Mucosa of gallbladder (tissue), 1 donor: ENCODE data around the gene ZNF20. TPM values are rescaled to one million over a fixed set of nuclear protein-coding genes. Genes with fewer than 3 reads are reported as not detected.
"Not testable (repeated sequence)": the region's sequence is repeated elsewhere in the genome, so short reads cannot be mapped to it uniquely, and the experiment has no call there.

Source experiments
- DNase-seq: peaks from one replicate; pipeline ENCODE4 v3.0.0-alpha.2; 2020; ENCODE audit warnings: low spot score
- total RNA-seq: library from RNA; stranded (reverse); gene quantifications from one replicate; pipeline ENCODE4 v1.2.1, GENCODE V29; 2021
- donor health status: DM: no; HTN: no; CAD: no.

ZNF20 gene
- total RNA-seq, 1 donor from 2014 or later: 3.4 TPM

DNA sequence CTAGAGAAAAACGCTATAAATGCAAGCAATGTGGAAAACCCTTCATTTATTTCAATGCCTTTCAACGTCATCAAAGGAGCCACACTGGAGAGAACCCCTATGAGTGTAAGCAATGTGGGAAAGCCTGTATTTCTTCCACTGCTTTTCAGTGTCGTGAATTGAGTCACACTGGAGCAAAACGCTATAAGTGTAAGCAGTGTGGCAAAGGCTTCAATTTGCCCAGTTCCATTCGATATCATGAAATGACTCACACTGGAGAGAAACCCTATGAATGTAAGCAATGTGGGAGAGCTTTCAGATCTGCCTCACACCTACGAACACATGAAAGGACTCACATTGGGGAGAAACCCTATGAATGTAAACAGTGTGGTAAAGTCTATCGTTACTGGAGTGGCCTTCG, 27.4 kb downstream of the ZNF20 start:
- DNase-seq: no peak

DNA sequence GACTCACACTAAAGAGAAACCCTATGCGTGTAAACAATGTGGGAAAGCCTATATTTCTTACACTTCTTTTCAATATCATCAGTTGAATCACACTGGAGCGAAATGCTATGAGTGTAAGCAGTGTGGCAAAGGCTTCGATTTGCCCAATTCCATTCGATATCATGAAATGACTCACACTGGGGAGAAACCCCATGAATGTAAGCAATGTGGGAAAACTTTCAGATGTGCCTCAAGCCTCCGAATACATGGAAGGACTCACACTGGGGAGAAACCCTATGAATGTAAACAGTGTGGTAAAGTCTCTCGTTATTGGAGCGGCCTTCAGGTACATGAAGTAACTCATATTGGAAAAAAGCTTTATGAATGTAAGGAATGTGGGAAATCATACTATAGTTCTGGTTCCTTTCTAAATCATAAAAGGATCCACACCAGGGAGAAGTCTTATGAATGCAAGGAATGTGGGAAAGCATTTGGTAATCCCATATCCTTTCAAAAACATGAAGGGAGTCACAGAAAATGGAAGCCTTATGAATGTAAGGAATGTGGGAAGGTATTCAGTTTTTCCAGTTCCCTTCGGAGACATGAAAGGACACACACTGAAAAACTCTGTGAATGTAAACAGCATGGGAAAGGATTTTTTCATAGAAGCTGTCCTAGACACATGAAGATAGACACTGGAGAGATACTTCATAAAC, 28.1 kb downstream of the ZNF20 start:
- DNase-seq: no peak

DNA sequence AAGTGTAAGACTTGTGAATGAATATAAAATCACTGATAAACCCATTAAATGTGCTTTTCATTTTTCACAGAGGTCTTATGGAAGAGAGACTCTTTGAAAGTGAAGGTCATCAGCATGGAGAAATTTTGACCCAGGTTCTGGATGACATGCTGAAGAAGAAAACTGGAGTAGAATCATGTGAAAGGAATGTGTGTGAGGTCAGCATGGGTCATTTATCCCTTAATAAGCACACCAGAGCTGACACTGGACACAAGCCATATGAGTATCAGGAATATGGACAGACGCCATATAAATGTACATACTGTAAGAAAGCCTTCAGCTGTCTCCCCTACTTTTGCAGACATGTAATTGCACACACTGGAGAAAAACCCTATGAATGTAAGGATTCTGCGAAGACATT, 29.0 kb downstream of the ZNF20 start:
- DNase-seq: no peak

DNA sequence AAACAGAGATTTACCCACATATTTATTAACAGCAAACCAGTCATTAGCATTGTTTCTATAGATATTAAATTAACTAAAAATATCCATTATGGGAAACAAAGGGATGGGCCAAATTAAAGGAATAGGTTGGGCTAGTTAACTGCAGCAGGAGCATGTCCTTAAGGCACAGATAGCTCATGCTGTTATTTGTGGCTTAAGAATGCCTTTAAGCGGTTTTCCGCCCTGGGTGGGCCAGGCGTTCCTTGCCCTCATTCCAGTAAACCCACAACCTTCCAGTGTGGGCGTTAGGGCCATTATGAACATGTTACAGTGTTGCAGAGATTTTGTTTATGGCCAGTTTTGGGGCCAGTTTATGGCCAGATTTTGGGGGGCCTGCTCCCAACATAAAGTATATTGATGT, 36.2 kb downstream of the ZNF20 start:
- not testable (repeated sequence) for DNase-seq

DNA sequence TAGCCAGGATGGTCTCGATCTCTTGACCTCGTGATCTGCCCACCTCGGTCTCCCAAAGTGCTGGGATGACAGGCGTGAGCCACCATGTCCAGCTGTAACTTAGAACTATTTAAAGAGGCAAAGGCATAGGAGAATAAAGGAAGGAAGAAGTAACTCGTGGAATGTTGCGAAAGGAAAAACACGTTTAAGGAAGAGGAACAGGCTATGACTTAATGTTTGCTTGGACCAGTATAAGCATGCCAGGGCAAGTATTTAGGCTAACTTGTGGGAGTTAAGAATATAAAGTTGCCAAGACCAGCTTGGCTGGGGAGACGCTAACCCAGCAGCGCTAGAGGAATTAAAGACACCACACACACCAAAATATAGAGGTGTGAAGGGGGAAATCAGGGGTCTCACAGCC, 42.1 kb downstream of the ZNF20 start:
- no peak for DNase-seq

DNA sequence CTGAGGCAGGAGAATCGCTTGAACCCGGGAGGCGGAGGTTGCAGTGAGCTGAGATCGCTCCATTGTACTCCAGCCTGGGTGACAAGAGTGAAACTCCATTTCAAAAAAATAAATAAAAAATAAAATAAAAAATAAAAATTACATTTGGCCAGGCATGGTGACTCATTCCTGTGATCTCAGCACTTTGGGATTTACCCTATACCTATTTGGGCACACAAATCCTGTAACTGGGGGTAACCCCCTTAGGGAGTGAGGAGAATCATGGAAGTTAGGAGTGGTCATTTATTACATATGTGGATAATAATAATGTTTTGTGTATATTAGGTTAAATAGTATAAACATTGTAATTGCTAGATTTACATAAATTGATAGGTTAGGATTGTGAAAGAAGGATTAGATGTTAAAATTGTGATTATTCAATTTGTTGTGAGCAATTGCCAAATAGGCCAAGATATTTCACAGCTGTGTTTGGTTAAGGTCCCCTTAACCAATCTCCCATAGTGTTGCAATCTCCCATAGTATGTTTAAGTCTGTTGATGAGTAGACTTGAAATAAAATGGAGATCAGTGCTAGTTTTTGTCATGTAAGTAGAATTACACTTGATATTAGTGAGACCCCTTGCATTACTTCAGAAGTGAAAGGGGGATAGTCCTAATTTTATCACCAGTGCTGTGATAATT, 44.9 kb downstream of the ZNF20 start:
- no peak for DNase-seq

DNA sequence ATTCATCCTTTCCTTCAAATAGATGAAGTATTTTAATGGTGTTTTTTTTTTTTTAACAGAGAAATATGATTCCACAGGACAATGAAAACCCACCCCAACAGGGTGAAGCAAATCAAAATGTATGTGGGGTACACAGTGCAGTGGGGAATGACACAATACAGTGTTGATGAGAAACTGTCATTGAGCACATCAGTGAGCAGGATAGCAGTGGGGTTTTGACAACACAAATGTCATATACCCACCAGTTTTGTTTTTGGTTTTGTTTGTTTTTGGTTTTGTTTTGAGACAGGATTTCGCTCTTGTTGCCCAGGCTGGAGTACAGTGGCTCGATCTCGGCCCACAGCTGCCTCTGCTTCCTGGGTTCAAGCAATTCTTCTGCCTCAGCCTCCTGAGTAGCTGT, 46.4 kb downstream of the ZNF20 start:
- no peak for DNase-seq

DNA sequence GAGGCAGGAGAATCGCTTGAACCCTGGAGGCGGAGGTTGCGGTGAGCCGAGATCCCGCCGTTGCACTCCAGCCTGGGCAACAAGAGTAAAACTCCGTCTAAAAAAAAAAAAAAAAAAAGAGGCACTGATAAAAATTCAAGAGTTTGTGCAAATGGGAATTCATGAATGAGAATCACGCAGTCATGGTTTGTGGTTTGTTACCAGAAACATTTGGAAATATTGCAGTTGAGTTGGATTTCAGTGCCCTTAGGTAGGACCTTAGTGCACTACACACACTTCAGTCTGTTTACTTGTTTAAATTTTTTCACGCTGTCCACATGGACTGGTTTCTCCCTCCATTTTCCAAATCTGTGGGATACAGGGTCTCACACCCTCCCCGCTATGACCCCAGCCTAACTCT, 47.2 kb downstream of the ZNF20 start:
- DNase-seq: no peak

DNA sequence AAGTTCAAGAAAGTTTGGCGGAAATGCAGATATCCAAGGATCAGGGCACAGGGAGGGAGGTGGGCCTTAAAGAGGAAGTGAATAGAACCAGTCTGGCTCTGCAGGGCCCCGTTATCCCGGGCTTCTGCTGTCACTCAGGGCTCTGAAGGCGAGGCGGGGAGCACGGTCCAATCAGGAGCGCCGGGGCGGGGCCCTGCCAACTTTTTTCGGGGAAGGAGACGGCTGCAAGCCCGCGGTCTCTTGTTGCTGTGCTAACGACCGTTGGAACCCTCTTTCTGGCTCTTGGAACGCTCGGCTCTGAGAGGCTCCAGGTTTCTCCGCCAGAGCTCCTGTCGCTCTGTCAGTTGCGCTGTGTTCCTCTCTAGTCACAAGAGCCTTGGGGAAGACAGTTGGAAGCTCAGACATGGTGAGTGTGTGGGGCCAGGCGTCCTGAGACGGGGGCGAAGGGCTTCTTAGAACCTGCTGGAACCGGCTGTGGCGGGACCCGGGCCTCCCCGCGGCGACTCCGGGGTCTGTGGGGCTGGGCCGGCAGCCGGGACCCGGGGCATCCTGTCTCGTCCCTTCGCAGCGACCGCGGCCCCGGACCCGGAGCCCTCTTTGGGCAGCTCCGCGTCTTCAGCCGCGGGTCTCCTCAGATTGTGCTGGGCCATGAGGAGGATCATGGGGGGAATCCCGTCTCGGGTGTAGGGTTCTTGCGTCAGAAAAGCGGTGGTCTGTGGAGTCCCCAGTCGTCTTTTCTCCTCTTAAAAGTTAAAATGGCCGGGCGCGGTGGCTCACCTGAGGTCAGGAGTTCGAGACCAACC, 47.9 kb downstream of the ZNF20 start:
- DNase-seq: peak; percentile 86

DNA sequence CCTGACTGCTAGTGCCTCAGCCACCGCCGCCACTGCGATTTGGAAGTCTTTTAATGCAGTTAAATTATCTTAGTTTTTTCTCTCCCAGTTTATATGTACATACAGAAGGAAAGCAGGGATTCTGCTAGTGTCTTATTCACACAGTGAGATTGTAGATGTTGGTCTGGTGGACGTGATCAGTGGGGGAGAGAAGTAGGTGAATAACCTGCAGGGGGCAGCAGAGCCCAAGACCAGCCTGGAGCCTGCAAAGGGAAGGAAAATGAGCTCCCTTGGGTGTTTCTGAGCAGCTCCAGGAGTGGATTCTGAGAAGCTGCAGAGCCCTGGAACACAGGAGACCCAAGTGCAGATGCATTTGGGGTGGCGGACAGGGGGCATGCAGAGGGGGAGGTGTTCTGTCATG, 49.3 kb downstream of the ZNF20 start:
- peak; percentile 58 for DNase-seq

DNA sequence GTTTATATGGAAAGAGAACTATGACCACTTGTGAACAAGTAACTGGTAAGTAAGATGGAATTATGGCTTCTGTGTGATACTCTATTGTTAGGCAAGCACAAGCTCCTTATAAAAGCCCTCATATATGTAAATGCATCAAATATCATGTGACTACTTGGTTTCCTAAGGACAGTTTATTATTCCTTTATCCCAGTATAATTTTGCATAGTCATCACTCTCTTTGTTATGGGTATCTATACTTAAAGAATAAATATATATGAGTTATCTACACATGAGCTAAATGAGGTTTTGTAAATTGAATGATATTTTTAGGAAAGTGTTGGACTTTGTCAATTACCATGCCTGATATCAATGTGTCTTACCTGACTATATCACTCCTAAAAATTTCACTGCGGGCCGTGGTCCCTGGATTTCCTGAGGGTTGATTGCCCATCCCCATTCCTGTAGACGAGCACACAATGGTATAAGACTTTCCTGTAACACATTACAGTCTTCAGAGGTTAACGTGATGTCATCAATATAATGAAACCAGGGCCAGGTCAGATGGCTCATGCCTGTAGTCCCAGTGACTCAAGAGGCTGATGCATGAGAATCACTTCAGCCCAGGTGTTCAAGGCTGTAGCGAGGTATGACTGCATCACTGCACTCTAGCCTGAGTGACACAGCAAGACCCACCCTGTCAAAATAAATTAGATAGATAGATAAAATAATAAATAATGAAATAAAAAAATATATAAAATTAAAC, 54.9 kb downstream of the ZNF20 start:
- no peak for DNase-seq

DNA sequence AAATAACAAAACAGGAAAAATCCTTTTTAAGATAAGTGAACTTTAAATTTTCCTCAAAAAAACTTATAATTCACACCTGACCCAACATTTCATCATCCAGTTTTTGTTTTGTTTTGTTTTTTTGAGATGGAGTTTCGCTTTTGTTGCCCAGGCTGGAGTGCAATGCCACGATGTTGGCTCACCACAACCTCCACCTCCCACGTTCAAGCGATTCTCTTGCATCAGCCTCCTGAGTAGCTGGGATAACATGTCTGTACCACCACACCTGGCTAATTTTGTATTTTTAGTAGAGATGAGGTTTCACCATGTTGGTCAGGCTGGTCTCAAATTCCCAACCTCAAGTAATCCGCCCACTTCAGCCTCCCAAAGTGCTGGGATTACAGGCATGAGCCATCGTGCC, 56.8 kb downstream of the ZNF20 start:
- DNase-seq: not testable (repeated sequence)

Other genes with a start within 250 kb of the ZNF20 start
- gene ZNF700, start 215.2 kb downstream of the ZNF20 start, total RNA-seq: 15.9 TPM
- gene ZNF763, start 175.3 kb downstream of the ZNF20 start, total RNA-seq: 5.2 TPM
- 7.7 TPM for gene ZNF433, start 104.7 kb downstream of the ZNF20 start, total RNA-seq
- 0.17 TPM for gene ZNF878, start 87.4 kb downstream of the ZNF20 start, total RNA-seq
- gene ZNF844, start 75.6 kb downstream of the ZNF20 start, total RNA-seq: 12.2 TPM
- gene ZNF625, start 16.4 kb upstream of the ZNF20 start, total RNA-seq: 5.9 TPM
- 8.8 TPM for gene ZNF136, start 22.7 kb upstream of the ZNF20 start, total RNA-seq
- 10.6 TPM for gene ZNF44, start 154.5 kb upstream of the ZNF20 start, total RNA-seq
- 2.9 TPM for gene ZNF563, start 193.3 kb upstream of the ZNF20 start, total RNA-seq
- gene ZNF442, start 225.3 kb upstream of the ZNF20 start, total RNA-seq: 3.4 TPM